Measurements from ENCODE around the gene SSTR5.

The SSTR5 gene

DNA sequence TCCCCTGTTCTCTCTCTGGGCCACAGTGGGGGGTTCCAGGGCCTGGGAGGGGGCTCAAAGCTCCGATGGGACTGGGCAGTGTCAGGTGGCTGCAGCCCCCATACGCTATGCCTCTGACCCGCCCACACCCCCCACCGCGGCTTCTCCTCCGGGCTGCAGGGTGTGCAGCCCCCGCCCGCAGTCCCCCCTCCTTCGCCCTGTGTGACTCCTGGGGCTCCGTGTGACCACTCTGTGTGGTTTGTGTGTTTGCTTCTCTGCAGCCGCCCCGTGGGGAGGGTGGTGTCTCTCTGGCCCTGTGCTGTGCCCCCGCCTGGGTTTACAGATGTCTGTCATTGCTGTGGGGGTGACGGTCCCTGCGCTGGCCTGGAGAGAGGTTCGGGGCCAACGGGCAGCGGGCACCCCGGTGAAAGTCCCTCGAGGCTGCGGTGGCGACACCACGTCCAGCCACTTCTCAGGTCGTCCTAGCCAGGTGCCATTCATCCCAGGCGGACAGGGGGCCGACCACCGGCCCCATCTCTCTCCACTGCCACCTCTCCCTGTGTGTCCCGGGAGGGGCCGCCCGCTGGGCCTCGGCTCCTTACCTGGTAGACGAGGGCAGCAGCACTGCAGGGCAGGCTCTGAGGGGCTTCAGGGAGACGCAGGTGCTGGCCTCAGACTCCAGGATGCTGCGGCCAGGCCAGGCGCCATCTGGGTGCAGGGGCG lies 5.5 kb downstream of the SSTR5 start:
- no peak for DNase-seq (ENCODE audit: low spot score)
- TF ChIP-seq, protein P1, sequence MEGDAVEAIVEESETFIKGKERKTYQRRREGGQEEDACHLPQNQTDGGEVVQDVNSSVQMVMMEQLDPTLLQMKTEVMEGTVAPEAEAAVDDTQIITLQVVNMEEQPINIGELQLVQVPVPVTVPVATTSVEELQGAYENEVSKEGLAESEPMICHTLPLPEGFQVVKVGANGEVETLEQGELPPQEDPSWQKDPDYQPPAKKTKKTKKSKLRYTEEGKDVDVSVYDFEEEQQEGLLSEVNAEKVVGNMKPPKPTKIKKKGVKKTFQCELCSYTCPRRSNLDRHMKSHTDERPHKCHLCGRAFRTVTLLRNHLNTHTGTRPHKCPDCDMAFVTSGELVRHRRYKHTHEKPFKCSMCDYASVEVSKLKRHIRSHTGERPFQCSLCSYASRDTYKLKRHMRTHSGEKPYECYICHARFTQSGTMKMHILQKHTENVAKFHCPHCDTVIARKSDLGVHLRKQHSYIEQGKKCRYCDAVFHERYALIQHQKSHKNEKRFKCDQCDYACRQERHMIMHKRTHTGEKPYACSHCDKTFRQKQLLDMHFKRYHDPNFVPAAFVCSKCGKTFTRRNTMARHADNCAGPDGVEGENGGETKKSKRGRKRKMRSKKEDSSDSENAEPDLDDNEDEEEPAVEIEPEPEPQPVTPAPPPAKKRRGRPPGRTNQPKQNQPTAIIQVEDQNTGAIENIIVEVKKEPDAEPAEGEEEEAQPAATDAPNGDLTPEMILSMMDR (IDR thresholded peaks at IDR 0.05; ENCODE audit: extremely low read depth, missing control alignments) = no peak

DNA sequence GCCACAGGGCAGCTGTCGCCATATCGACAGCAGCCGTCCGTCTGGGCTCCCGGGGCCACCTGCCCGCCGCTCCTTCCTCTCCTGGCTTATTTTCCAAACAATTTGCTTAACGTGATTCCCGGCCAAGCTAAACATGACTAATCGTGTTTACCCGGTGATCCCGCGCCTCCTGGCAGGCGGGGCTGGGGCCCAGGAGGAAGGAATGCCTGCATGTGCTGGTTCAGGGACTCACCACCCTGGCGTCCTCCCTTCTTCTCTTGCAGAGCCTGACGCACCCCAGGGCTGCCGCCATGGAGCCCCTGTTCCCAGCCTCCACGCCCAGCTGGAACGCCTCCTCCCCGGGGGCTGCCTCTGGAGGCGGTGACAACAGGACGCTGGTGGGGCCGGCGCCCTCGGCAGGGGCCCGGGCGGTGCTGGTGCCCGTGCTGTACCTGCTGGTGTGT lies 6.1 kb downstream of the SSTR5 start:
- TF ChIP-seq, protein P1 (IDR thresholded peaks at IDR 0.05; ENCODE audit: extremely low read depth, missing control alignments) = no peak
- DNase-seq (ENCODE audit: low spot score) = no peak

DNA sequence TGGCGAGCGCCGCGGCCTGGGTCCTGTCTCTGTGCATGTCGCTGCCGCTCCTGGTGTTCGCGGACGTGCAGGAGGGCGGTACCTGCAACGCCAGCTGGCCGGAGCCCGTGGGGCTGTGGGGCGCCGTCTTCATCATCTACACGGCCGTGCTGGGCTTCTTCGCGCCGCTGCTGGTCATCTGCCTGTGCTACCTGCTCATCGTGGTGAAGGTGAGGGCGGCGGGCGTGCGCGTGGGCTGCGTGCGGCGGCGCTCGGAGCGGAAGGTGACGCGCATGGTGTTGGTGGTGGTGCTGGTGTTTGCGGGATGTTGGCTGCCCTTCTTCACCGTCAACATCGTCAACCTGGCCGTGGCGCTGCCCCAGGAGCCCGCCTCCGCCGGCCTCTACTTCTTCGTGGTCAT lies 6.8 kb downstream of the SSTR5 start:
- DNase-seq (ENCODE audit: low spot score) = no peak
- TF ChIP-seq, protein P1 (IDR thresholded peaks at IDR 0.05; ENCODE audit: extremely low read depth, missing control alignments) = no peak

DNA sequence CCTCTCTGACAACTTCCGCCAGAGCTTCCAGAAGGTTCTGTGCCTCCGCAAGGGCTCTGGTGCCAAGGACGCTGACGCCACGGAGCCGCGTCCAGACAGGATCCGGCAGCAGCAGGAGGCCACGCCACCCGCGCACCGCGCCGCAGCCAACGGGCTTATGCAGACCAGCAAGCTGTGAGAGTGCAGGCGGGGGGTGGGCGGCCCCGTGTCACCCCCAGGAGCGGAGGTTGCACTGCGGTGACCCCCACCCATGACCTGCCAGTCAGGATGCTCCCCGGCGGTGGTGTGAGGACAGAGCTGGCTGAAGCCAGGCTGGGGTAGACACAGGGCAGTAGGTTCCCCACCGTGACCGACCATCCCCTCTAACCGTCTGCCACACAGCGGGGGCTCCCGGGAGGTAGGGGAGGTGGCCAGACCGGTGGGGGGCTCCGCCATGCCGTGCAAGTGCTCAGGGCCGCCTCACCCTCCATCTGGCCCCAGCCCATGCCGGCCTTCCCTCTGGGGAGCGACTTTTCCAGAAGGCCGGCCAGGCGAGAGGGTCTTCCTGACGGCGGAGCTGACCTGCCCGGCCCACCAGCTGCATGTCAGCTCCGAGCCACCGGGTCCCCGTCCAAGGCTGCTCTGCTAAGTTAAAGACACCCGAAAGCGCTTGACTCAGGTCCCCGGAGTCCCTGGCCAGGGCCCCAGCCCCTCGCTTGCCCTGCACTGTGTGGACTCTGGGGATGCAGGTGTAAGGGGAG lies 7.4 kb downstream of the SSTR5 start:
- no peak for DNase-seq (ENCODE audit: low spot score)
- TF ChIP-seq, protein P1 (IDR thresholded peaks at IDR 0.05; ENCODE audit: extremely low read depth, missing control alignments) = no peak

DNA sequence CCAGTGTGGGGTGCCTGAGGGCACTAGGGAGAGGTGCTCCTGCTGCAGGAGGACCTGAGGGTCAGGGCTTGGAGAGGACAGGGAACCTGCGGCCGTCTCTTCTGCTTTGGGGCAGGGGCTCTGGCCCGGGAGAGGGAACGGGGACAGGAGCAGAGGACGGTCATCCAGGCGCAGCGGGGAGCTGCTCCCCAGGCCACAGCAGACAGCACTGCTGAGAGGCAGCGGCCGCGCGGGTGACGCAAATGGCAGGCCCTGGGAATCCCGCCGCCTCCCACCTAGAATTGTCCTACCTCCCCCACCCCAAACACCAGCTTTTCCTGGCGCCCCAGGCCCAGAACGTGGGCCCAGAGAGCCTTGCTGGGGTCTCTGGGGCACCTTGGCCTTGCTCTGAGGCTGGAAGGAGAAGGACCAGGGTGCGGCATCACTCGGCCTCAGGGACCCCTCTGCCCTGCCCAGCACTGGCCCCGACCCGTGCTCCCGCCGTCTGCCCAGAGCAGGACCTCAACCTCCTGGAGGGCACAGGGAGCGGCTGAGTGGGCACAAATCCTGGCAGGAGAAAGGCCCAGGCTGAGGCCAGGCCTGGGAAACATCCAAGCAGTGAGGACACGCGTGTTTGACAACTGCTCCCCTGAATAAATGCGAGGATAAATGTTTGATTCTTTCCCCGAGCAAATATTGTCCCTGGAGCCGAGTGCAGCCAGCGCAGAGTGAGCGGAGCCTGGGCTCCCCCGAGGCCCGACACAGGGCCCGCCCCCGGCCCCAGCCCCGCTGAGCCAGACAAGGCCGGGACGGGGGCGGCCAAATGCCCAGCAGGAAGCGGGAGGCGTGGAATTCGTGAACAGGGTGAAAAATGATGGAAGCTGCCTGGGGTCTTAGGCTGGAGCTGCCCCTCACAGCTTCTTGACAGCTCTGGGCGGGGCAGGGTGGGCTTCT lies 8.5 kb downstream of the SSTR5 start:
- TF ChIP-seq, protein P1 (IDR thresholded peaks at IDR 0.05; ENCODE audit: extremely low read depth, missing control alignments) = no peak
- no peak for DNase-seq (ENCODE audit: low spot score)

DNA sequence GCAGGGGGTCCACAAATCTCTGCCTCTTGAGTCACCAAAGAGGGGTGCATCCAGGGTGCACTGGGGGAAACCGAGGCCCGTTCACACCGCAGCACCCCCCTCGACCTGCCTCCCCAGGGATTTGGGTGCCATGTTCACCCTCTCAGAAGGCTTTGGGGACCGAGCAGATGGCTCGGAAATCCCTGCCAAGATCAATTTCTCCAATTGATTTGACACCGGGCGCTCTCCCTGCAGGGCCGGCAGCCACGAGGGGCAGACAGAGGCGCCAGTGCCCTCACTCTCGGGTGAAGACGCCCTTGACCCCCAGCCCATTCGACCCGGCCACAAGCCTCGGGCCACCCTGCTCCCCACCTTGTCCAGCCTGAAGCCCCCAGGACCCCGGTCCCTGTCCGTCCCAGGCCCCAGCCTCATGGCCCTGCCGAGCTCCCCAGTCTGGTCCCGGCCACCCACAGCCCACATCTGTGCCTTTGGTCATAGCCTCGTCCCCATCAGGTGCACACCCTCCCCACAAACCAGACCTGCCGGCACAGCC lies 9.3 kb downstream of the SSTR5 start:
- DNase-seq (ENCODE audit: low spot score) = no peak
- TF ChIP-seq, protein P1 (IDR thresholded peaks at IDR 0.05; ENCODE audit: extremely low read depth, missing control alignments) = no peak
